Skeletal muscle tissue (tissue), 4 donors: ENCODE results near the gene MTMR12. TPM values are rescaled to one million over a fixed set of nuclear protein-coding genes. Genes with fewer than 3 reads are reported as not detected.

Source experiments
- H3K27ac ChIP-seq: one replicate; pipeline ENCODE4 v1.7.0; 2013; ENCODE audit warnings: mild to moderate bottlenecking, low read depth, low read length, inconsistent platforms
- H3K27me3 ChIP-seq, 3 donors: one replicate each; pipeline ENCODE4 v1.7.0; 2013; ENCODE audit warnings: low read length in 3 of 3; ENCODE audit not compliant: control insufficient read depth in 3 of 3, insufficient read depth in 3 of 3
- H3K36me3 ChIP-seq, 3 donors: one replicate each; pipeline ENCODE4 v1.7.0; 2013; ENCODE audit warnings: low read length in 3 of 3; ENCODE audit not compliant: control insufficient read depth in 3 of 3, insufficient read depth in 3 of 3
- H3K4me1 ChIP-seq, 3 donors: one replicate each; pipeline ENCODE4 v1.7.0; 2013; ENCODE audit warnings: low read length in 3 of 3, mild to moderate bottlenecking in 3 of 3; ENCODE audit not compliant: control insufficient read depth in 3 of 3, insufficient read depth in 3 of 3
- H3K4me3 ChIP-seq, 3 donors: one replicate each; pipeline ENCODE4 v1.7.0; 2013; ENCODE audit warnings: low read length in 3 of 3
- H3K9ac ChIP-seq, 3 donors: one replicate each; pipeline ENCODE4 v1.7.0; 2013; ENCODE audit warnings: low read length in 3 of 3, mild to moderate bottlenecking in 3 of 3, moderate library complexity in 2 of 3, low read depth in 1 of 3
- H3K9me3 ChIP-seq, 3 donors: one replicate each; pipeline ENCODE4 v1.7.0; 2013; ENCODE audit warnings: low read length in 3 of 3; ENCODE audit not compliant: control insufficient read depth in 3 of 3
- total RNA-seq: library from RNA; depleted of rRNA; stranded (reverse); fragments of >200 nt; gene quantifications from one replicate; pipeline ENCODE4 v1.2.3, GENCODE V29; 2014
- donor health status: Osteomylitis.

MTMR12 gene
- total RNA-seq, 1 donor from 2014 or later = 15.1 TPM

- Histone ChIP-seq H3K36me3 (no peaks in the 10 kb centered on the region), H3K9me3 (peaks cover 0 to 3% (median 0%) of the 10 kb centered on the region in 3 donors), H3K27ac (no peak overlapping the region), H3K4me1 (no peaks in the 10 kb centered on the region), H3K4me3 (no peak overlapping the region), H3K27me3 (no peaks in the 10 kb centered on the region), H3K9ac (no peak overlapping the region)
Measured at GRCh38 chr5:32342656-32343055, 29.9 kb upstream of the MTMR12 start.

- Histone ChIP-seq H3K4me3 (no peak overlapping the region), H3K4me1 (no peaks in the 10 kb centered on the region), H3K9me3 (peaks cover 0 to 3% (median 0%) of the 10 kb centered on the region in 3 donors), H3K27me3 (no peaks in the 10 kb centered on the region), H3K27ac (no peak overlapping the region), H3K9ac (no peak overlapping the region), H3K36me3 (no peaks in the 10 kb centered on the region)
Measured at GRCh38 chr5:32339878-32340277, 27.1 kb upstream of the MTMR12 start.

GRCh38 chr5:32339198-32339597 lies 26.5 kb upstream of the MTMR12 start:
- H3K27me3 ChIP-seq = no peaks in the 10 kb centered on the region
- no peaks in the 10 kb centered on the region for H3K4me1 ChIP-seq
- H3K27ac ChIP-seq = no peak overlapping the region
- H3K36me3 ChIP-seq = no peaks in the 10 kb centered on the region
- no peak overlapping the region for H3K9ac ChIP-seq
- H3K4me3 ChIP-seq = no peak overlapping the region
- peaks cover 0 to 3% (median 0%) of the 10 kb centered on the region in 3 donors for H3K9me3 ChIP-seq

DNA sequence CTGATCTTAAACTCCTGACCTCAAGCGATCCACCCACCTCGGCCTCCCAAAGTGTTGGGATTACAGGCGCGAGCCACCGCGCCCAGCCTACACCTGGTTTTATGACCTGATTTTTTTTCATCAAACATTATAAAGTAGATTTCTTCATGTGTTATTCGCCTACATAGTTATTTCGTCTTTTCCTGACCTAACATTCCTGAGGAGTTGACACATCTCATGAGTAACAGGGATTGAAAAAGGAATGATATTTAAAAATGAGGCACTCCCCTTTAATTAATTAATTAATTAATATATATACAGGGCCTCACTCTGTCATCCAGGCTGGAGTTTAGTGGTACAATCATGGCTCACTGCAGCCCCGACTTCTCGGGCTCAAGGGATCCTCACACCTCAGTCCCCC lies 20.2 kb upstream of the MTMR12 start:
- H3K4me1 ChIP-seq = peaks cover 0 to 4% (median 0%) of the 10 kb centered on the region in 3 donors
- H3K27ac ChIP-seq = no peak overlapping the region
- no peaks in the 10 kb centered on the region for H3K9me3 ChIP-seq
- H3K9ac ChIP-seq = no peak overlapping the region
- no peaks in the 10 kb centered on the region for H3K36me3 ChIP-seq
- H3K27me3 ChIP-seq = no peaks in the 10 kb centered on the region
- H3K4me3 ChIP-seq = no peak overlapping the region

DNA sequence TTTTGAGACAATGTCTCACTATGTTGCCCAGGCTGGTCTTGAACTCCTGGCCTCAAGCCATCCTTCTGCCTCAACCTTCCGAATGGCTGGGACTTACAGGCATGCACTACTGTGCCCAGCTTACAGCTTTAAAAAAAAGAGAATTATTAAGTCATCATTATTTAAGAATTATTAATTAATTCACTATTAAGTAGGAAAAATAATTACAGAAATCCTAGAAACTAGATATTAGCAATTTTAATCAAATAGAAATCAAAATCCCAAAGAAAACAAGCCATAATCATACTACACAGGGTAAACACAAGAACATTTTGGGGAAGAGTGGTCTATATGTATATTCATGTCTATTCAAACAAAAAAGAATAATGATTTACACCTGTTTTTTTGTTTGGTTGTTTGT lies 19.6 kb upstream of the MTMR12 start:
- H3K4me1 ChIP-seq = peaks cover 0 to 4% (median 0%) of the 10 kb centered on the region in 3 donors
- no peak overlapping the region for H3K4me3 ChIP-seq
- no peaks in the 10 kb centered on the region for H3K27me3 ChIP-seq
- no peak overlapping the region for H3K9ac ChIP-seq
- H3K36me3 ChIP-seq = no peaks in the 10 kb centered on the region
- no peaks in the 10 kb centered on the region for H3K9me3 ChIP-seq
- H3K27ac ChIP-seq = no peak overlapping the region

DNA sequence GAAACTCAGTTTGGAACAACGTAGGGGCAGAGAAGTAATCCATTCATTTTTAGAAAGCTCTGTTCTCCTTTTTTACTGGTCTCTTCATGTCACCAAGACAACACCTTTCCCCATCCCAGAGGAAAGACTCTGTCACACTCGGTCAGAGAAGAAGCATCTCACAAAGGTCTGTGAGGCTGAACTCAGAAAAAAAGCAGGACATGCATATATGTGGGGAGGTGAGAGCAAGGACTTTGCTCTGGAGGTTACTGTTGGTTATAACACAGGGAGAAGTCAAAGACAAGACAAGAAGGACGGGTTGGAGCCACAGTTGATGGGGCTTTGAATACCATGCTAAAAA lies 19.2 kb upstream of the MTMR12 start:
- H3K9ac ChIP-seq = no peak overlapping the region
- H3K36me3 ChIP-seq = no peaks in the 10 kb centered on the region
- H3K27ac ChIP-seq = no peak overlapping the region
- no peaks in the 10 kb centered on the region for H3K9me3 ChIP-seq
- no peaks in the 10 kb centered on the region for H3K27me3 ChIP-seq
- H3K4me1 ChIP-seq = peaks cover 0 to 4% (median 0%) of the 10 kb centered on the region in 3 donors
- H3K4me3 ChIP-seq = no peak overlapping the region

GRCh38 chr5:32331217-32331934 lies 18.6 kb upstream of the MTMR12 start:
- no peaks in the 10 kb centered on the region for H3K27me3 ChIP-seq
- H3K9ac ChIP-seq = no peak overlapping the region
- H3K9me3 ChIP-seq = no peaks in the 10 kb centered on the region
- H3K27ac ChIP-seq = no peak overlapping the region
- no peaks in the 10 kb centered on the region for H3K36me3 ChIP-seq
- H3K4me1 ChIP-seq = peaks cover 0 to 4% (median 0%) of the 10 kb centered on the region in 3 donors
- no peak overlapping the region for H3K4me3 ChIP-seq

- Histone ChIP-seq H3K4me3 (no peak overlapping the region), H3K27me3 (no peaks in the 10 kb centered on the region), H3K27ac (no peak overlapping the region), H3K9ac (no peak overlapping the region), H3K36me3 (no peaks in the 10 kb centered on the region), H3K4me1 (peaks cover 0 to 4% (median 0%) of the 10 kb centered on the region in 3 donors), H3K9me3 (no peaks in the 10 kb centered on the region)
Measured at GRCh38 chr5:32330126-32330971, 17.6 kb upstream of the MTMR12 start.

DNA sequence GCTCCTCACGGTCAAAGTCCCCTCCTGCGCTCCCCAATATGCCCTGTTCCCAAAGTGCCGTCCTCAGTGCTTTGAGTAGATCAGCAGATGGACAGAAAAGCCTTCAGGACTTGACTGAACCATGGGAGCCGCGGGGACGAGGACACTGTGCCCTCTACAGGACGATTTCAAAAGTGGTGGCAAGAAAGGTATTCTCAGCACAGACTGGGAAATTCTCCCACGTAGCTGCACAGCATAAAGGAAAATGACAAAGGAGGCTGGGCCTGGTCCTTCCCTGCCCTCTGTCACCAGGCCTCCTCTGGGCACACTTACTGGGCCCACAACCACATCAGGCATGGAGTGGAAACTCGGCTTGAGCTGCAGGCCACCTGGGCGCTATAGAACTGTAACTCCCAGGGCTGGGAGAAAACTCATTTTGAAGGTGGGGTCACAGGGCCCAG lies 16.7 kb upstream of the MTMR12 start:
- H3K9ac ChIP-seq = peak overlapping the region in 1 of 3 donors; percentile 8
- no peaks in the 10 kb centered on the region for H3K9me3 ChIP-seq
- H3K4me1 ChIP-seq = peaks cover 0 to 8% (median 3%) of the 10 kb centered on the region in 3 donors
- no peaks in the 10 kb centered on the region for H3K36me3 ChIP-seq
- no peak overlapping the region for H3K27ac ChIP-seq
- no peaks in the 10 kb centered on the region for H3K27me3 ChIP-seq
- no peak overlapping the region for H3K4me3 ChIP-seq

GRCh38 chr5:32326216-32326772 lies 13.6 kb upstream of the MTMR12 start:
- H3K4me3 ChIP-seq = no peak overlapping the region
- no peak overlapping the region for H3K9ac ChIP-seq
- H3K27ac ChIP-seq = no peak overlapping the region
- peaks cover 0 to 8% (median 3%) of the 10 kb centered on the region in 3 donors for H3K4me1 ChIP-seq
- no peaks in the 10 kb centered on the region for H3K27me3 ChIP-seq
- H3K36me3 ChIP-seq = no peaks in the 10 kb centered on the region
- H3K9me3 ChIP-seq = peaks cover 0 to 2% (median 0%) of the 10 kb centered on the region in 3 donors
